Measurements from ENCODE around the gene TBX1. TPM values are rescaled to one million over a fixed set of nuclear protein-coding genes. Genes with fewer than 3 reads are reported as not detected.

The TBX1 gene
- total RNA-seq, 1 donor from 2014 or later, result 12.9 TPM

DNA sequence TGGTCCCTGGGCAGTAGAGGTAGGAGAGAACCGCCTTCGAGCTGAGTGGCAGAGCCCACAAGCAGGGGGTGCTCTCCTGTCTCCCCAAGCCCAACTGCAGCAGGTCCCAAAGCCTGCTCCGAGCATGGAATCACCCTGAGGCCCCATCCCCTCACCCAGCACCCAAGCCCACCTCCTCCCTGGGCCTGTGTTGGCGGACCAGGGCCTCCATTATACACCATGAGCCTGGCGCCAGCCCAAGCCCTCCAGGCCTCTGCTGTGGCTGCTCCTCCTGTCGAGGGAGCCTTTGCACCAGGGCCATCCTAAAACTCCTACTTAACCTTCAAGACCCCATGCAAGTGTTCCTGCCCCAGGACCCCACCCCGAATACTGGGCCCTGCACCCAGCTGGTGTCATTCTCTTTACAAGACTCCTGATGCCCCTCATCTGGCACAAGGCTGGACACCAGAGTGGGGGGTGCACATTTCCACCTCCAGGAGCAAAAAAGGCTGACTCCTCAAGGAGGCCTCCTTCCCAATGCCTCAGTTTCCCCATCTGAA, 20.6 kb upstream of the TBX1 start:
- FAIRE-seq, result peak; percentile 23
- H3K4me3 ChIP-seq (ENCODE audit: low read depth, low read length), result no peak overlapping the region
- TF ChIP-seq, protein P1, sequence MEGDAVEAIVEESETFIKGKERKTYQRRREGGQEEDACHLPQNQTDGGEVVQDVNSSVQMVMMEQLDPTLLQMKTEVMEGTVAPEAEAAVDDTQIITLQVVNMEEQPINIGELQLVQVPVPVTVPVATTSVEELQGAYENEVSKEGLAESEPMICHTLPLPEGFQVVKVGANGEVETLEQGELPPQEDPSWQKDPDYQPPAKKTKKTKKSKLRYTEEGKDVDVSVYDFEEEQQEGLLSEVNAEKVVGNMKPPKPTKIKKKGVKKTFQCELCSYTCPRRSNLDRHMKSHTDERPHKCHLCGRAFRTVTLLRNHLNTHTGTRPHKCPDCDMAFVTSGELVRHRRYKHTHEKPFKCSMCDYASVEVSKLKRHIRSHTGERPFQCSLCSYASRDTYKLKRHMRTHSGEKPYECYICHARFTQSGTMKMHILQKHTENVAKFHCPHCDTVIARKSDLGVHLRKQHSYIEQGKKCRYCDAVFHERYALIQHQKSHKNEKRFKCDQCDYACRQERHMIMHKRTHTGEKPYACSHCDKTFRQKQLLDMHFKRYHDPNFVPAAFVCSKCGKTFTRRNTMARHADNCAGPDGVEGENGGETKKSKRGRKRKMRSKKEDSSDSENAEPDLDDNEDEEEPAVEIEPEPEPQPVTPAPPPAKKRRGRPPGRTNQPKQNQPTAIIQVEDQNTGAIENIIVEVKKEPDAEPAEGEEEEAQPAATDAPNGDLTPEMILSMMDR (IDR thresholded peaks at IDR 0.05; ENCODE audit: insufficient read depth, low read length, severe bottlenecking), result no peak
- DNase-seq (ENCODE audit: low read depth), result no peak
- no peaks in the 10 kb centered on the region for H3K27me3 ChIP-seq (ENCODE audit: control insufficient read depth, insufficient read depth, low read length)
- no peaks in the 10 kb centered on the region for H3K36me3 ChIP-seq (ENCODE audit: control insufficient read depth, insufficient read depth, low read length)

DNA sequence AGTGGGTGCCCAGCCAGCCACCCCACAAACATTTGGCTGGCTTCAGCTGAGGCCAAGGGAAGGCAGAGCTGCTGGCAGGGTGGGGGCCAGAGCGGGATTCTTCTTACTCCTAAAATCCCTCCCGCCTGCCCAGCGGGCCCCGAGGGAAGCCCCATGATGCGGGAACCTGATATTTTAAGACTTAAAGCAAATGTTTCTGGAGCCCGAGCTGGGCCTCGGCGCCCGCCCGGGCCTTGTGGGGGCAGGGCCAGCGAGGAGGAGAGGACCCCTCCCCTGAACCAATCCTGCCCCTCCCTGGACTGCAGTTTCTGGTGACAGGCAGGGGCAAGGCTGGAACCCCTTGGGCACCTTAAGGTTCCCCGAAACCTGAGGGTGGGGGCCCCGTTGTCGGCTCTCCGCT, 20.0 kb upstream of the TBX1 start:
- FAIRE-seq (no peak), DNase-seq (ENCODE audit: low read depth) (no peak)
- Histone ChIP-seq H3K4me3 (ENCODE audit: low read depth, low read length) (no peak overlapping the region), H3K36me3 (ENCODE audit: control insufficient read depth, insufficient read depth, low read length) (no peaks in the 10 kb centered on the region), H3K27me3 (ENCODE audit: control insufficient read depth, insufficient read depth, low read length) (no peaks in the 10 kb centered on the region)
- TF ChIP-seq, protein P1 (IDR thresholded peaks at IDR 0.05; ENCODE audit: insufficient read depth, low read length, severe bottlenecking), result no peak

DNA sequence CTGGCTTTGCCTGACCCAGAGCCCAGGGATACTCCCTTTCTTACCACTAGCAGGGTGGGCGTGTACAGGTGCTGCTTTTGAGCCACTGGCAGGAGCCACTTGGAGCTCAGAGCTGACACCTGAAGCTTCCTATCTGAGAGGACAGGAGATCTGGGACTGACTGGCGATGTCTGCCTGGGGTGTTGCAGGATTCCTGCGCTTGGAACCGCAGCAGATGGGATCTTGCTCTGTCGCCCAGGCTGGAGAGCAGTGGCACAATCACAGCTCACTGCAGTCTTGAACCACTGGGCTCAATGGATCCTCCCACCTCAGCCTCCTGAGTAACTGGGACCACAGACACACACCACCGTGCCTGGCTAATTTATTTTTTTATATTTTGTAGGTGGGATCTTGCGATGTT, 19.5 kb upstream of the TBX1 start:
- DNase-seq (ENCODE audit: low read depth), result no peak
- no peak for FAIRE-seq
- TF ChIP-seq, protein P1 (IDR thresholded peaks at IDR 0.05; ENCODE audit: insufficient read depth, low read length, severe bottlenecking), result no peak
- Histone ChIP-seq H3K36me3 (ENCODE audit: control insufficient read depth, insufficient read depth, low read length) (no peaks in the 10 kb centered on the region), H3K4me3 (ENCODE audit: low read depth, low read length) (no peak overlapping the region), H3K27me3 (ENCODE audit: control insufficient read depth, insufficient read depth, low read length) (no peaks in the 10 kb centered on the region)

DNA sequence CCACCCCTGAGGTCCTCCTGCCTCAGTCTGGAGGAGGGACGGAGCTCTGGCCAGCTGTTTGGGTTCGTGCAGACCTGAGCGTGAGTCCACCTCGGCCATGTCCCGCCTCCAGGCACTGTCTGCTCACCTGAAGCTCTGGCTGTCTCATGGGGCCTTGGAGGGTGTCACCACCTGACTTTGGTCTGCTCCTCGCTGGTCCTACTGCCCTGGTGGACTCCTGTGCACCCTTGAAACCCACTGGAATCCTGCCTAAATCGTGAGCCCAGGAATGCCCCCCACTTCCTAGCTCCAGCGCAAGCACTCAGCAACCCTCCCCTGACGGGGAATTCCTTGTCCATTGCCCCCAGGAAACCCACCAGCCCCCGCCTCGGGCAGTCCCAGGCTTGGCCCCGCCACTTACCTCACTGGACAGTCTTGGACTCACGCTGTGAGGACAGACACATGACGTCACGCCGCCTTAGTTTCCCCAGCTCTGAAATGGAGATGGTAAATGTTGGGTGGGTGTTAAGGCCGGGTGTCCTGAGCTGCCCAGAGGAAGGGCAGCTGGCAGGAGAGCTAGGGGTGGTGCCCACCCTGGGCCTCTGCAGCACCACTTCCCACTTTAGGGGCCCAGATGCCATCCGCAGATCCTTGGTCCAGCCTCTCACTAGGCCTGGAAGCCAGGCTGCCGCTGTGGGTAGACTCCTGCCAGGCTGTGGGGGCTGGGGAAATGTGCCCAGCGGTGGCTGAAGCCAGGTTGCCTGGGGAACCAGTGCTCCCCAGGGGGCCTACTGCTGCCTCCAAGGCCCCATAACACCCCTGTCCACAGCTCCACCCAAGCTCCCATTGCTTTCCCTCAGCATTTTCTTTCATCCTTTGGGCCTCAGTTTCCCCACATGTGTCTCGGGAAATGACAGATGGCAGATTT, 18.2 kb upstream of the TBX1 start:
- DNase-seq (ENCODE audit: low read depth) (no peak), FAIRE-seq (no peak)
- TF ChIP-seq, protein P1 (IDR thresholded peaks at IDR 0.05; ENCODE audit: insufficient read depth, low read length, severe bottlenecking), result no peak
- H3K4me3 ChIP-seq (ENCODE audit: low read depth, low read length), result no peak overlapping the region
- H3K36me3 ChIP-seq (ENCODE audit: control insufficient read depth, insufficient read depth, low read length), result no peaks in the 10 kb centered on the region
- H3K27me3 ChIP-seq (ENCODE audit: control insufficient read depth, insufficient read depth, low read length), result no peaks in the 10 kb centered on the region

DNA sequence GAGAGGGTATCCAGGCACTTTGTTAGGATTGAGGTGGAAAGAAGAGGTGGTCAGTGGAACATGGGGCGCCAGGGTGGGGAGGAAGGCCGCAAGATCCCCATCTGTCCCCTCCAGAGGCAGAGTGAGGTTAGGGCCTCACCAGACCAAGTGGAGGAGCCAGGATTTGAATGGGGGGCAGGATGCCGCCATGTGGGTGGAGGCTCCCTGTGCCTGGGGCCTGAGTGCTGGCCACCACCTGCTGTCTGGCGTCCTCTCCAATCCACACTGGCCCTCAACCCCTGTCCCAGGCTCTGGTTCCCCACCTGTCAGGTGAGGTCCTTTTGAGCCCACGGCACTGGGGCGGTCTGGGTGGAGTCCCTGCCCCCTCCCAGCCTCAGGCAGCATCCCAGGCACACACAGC, 17.5 kb upstream of the TBX1 start:
- DNase-seq (ENCODE audit: low read depth) (no peak), FAIRE-seq (no peak)
- TF ChIP-seq, protein P1 (IDR thresholded peaks at IDR 0.05; ENCODE audit: insufficient read depth, low read length, severe bottlenecking), result no peak
- H3K36me3 ChIP-seq (ENCODE audit: control insufficient read depth, insufficient read depth, low read length), result no peaks in the 10 kb centered on the region
- H3K27me3 ChIP-seq (ENCODE audit: control insufficient read depth, insufficient read depth, low read length), result no peaks in the 10 kb centered on the region
- H3K4me3 ChIP-seq (ENCODE audit: low read depth, low read length), result no peak overlapping the region
